ENCODE measurements around the gene TMEM161A.
"Not testable (repeated sequence)": the region's sequence is repeated elsewhere in the genome, so short reads cannot be mapped to it uniquely, and the experiment has no call there.

TMEM161A gene

GRCh38 chr19:19138109-19138981, at the start of gene TMEM161A:
TSS of gene TMEM161A (minus strand) at chr19:19138478. CDS start at chr19:19138428, 50 bp downstream.
- peak; percentile 94 to 96 for DNase-seq

- DNase-seq: no peak
Measured at GRCh38 chr19:19186742-19187141, 48.5 kb upstream of the TMEM161A start.

- peak; percentile 41 to 43 for DNase-seq
Measured at GRCh38 chr19:19185853-19186740, 47.8 kb upstream of the TMEM161A start.

GRCh38 chr19:19181488-19181998, 43.3 kb upstream of the TMEM161A start:
- no peak for DNase-seq

GRCh38 chr19:19179548-19180441, 41.5 kb upstream of the TMEM161A start:
- DNase-seq: no peak

GRCh38 chr19:19176950-19177349, 38.7 kb upstream of the TMEM161A start:
- DNase-seq: no peak

- DNase-seq: not testable (repeated sequence)
Measured at GRCh38 chr19:19173243-19173642, 35.0 kb upstream of the TMEM161A start.

- no peak for DNase-seq
Measured at GRCh38 chr19:19171821-19172532, 33.7 kb upstream of the TMEM161A start.

- DNase-seq: no peak
Measured at GRCh38 chr19:19170873-19171672, 32.8 kb upstream of the TMEM161A start.

- no peak for DNase-seq
Measured at GRCh38 chr19:19170053-19170872, 32.0 kb upstream of the TMEM161A start, which contains the start of gene MEF2B. TSS of gene MEF2B (minus strand) at chr19:19170263. CDS start at chr19:19150735, 19,528 bp downstream.

GRCh38 chr19:19169236-19170052, 31.2 kb upstream of the TMEM161A start:
- DNase-seq: no peak

- no peak for DNase-seq
Measured at GRCh38 chr19:19167612-19168011, 29.3 kb upstream of the TMEM161A start.

- DNase-seq: no peak
Measured at GRCh38 chr19:19165396-19165795, 27.1 kb upstream of the TMEM161A start.

GRCh38 chr19:19162495-19162894, 24.2 kb upstream of the TMEM161A start:
- DNase-seq: no peak

- DNase-seq: no peak
Measured at GRCh38 chr19:19160461-19161035, 22.3 kb upstream of the TMEM161A start.

GRCh38 chr19:19159534-19159933, 21.3 kb upstream of the TMEM161A start:
- DNase-seq: no peak

- no peak for DNase-seq
Measured at GRCh38 chr19:19157808-19158207, 19.5 kb upstream of the TMEM161A start.

- no peak for DNase-seq
Measured at GRCh38 chr19:19155495-19156219, 17.4 kb upstream of the TMEM161A start.

All from AML-193 (cell line).